Right lobe of liver (tissue), 4 donors: ENCODE results near the gene PXDN.

ENCODE experiments used
- CTCF ChIP-seq, 4 donors: fragments of 200-600 bp in 3 of 4; fragments of 450-650 bp in 1 of 4; IDR thresholded peaks; one replicate each; pipeline versions ENCODE4 v1.5.1 to v1.8.0; 2016 to 2022; ENCODE audit warnings: antibody characterized with exemption in 4 of 4, mild to moderate bottlenecking in 2 of 4
- POLR2A ChIP-seq: fragments of 450-650 bp; IDR thresholded peaks from one replicate; pipeline ENCODE4 v1.6.1; 2017; ENCODE audit warnings: antibody characterized with exemption, mild to moderate bottlenecking
- donor health status: DM: no; HTN: no; CAD: no.
- donor health status: DM: no; HTN: no; CAD: no.
- donor health status: DM: no; HTN: yes; CAD: no.

GRCh38 chr2:1663621-1664020, 80.7 kb downstream of the PXDN start:
- TF ChIP-seq CTCF (IDR thresholded peaks at IDR 0.05) (no peak), POLR2A (no peak)
